ENCODE results near the gene FOXF1.
A peak's percentile ranks its signal among the peaks of the same experiment; 100 is the strongest.

Gene FOXF1

DNA sequence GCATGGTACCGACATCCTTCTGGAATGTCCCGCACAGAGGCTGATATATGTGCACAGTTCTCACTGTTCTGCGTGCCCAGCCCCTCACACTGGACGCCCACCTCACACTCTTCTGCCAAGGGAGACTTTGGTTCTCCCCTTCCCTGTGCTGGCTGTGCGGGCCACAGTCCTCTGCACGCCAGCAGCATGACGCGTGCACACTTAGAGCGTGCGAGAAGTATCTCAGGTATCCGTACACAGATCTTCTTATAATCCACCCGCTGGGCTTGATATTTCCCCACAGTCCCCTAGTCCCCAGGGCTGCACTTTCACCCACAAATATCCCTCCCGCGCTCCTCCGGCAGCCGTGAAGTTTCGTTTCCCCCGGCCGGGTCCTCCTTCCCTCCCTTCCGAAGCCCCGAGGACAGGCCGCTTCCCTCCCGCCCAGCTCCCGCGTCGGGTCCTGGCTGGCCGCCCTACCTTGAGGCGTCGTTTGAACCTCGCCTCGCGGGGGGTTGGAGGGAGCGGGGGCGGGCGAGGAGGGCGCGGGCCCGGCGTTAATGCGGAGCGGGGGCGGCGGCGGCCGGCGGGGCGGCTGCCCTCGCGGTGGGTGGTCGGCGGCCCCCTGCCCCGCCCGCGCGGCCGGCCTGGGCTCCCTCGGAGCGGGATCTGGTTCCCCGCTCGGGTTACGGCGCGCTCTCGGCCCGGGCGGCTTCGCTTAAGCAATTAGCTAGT lies 5.0 kb upstream of the FOXF1 start:
- Histone ChIP-seq H3K4me3 (ENCODE audit: low read depth, low read length) (peak overlapping the region; percentile 51), H3K27ac (ENCODE audit: low read depth, low read length) (no peak overlapping the region), H3K79me2 (ENCODE audit: control insufficient read depth, insufficient read depth, low read length, unreplicated experiment) (no peaks in the 10 kb centered on the region), H3K4me1 (ENCODE audit: control insufficient read depth, insufficient read depth, low read length, unreplicated experiment) (no peaks in the 10 kb centered on the region), H2AFZ (ENCODE audit: low read length, unreplicated experiment) (no peak overlapping the region), H3K36me3 (ENCODE audit: insufficient read depth, low read length) (no peaks in the 10 kb centered on the region), H3K27me3 (ENCODE audit: insufficient read depth, low read length) (peaks cover 97% of the 10 kb centered on the region)

DNA sequence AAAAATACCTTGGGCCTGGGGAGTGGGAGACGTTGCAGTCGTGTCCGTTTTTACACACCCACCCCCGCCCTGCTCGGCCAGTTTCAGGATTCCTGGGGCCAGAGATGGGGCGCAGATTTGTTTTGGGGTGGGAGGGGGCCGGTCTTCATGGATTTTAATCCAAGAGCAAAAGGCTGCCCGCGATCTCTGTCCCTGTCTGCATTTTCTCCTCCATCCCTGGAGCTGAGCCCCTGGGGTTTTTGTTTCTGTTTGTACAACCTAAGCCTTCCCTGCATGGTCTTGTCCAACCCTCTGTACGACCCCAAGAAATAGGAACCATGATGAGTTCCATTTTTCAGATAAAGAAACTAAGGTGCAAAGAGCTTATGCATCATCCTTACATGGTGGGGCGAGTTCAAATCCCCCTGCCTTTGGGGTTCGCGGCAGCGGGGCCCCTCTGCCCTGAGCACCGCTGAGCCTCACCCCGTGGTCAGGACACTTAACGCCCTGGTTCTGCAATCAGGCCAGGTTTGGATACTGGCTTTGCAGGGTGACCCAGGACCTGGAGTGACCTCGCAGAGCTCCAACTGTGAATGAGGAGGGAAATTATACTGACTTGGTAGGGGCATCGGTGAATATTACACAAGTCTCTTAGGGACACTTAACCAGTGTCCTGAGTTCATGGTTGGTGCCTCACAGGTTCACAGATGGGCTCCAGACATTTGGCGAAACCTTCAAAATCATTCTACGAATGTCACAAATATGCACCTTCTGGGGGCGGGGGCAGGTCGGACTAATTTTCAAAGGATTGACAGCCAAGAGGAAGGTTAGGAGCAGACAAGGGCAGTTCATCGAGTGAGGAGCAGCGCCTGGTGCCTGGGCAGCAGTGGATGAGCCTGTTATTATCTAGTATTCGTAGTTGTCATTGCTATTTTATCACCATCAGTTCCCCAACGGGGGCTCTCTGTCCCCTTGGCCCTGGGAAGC lies 4.1 kb upstream of the FOXF1 start:
- H3K27ac ChIP-seq (ENCODE audit: low read depth, low read length): no peak overlapping the region
- H3K4me3 ChIP-seq (ENCODE audit: low read depth, low read length): no peak overlapping the region
- H3K27me3 ChIP-seq (ENCODE audit: insufficient read depth, low read length): peaks cover 95% of the 10 kb centered on the region
- H2AFZ ChIP-seq (ENCODE audit: low read length, unreplicated experiment): no peak overlapping the region
- H3K36me3 ChIP-seq (ENCODE audit: insufficient read depth, low read length): no peaks in the 10 kb centered on the region
- no peaks in the 10 kb centered on the region for H3K4me1 ChIP-seq (ENCODE audit: control insufficient read depth, insufficient read depth, low read length, unreplicated experiment)
- no peaks in the 10 kb centered on the region for H3K79me2 ChIP-seq (ENCODE audit: control insufficient read depth, insufficient read depth, low read length, unreplicated experiment)

DNA sequence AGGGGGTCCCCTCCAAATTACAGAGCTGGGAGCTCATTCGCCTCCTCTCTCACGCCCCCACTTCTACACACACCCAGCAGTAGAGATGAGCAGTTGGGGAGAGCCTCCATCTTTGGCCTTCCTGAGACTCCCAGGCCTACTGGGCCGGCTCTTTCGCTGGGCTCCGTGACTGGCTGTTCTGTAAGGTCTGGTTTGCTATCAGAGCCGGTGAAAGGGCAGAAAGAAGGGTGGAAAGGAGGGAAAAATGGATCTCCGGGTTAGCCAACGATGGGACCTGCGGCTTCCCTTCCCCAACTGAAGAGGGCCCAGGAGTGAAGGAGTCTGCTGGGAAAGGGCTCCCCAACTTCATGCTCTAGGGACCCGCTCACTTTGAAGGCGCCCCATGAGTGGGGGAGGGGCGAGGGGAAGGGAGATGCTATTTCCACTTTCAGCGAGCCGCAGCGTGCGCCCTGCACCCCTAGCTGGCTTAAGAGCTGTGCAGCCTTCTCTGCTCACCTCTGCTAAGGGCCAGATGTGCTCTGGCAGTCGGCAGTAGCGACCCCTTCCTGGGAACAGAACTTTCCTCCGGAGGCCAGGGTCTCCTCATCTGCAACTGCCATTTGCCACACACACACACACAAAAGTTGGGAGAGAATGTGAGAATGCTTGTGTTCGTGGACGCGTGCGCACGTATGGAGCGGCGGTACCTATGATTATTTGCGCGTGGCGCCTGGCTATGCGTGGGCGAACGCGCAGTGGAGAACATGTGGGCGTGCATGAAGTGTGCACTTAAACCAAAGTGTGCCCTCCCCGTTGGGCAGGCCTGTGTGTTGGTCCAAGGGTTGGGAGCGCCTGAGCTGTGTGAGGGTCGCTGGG lies 2.9 kb upstream of the FOXF1 start:
- Histone ChIP-seq H3K4me3 (ENCODE audit: low read depth, low read length) (no peak overlapping the region), H3K36me3 (ENCODE audit: insufficient read depth, low read length) (no peaks in the 10 kb centered on the region), H3K27ac (ENCODE audit: low read depth, low read length) (no peak overlapping the region), H3K4me1 (ENCODE audit: control insufficient read depth, insufficient read depth, low read length, unreplicated experiment) (no peaks in the 10 kb centered on the region), H2AFZ (ENCODE audit: low read length, unreplicated experiment) (no peak overlapping the region), H3K27me3 (ENCODE audit: insufficient read depth, low read length) (peaks cover 94% of the 10 kb centered on the region), H3K79me2 (ENCODE audit: control insufficient read depth, insufficient read depth, low read length, unreplicated experiment) (no peaks in the 10 kb centered on the region)

DNA sequence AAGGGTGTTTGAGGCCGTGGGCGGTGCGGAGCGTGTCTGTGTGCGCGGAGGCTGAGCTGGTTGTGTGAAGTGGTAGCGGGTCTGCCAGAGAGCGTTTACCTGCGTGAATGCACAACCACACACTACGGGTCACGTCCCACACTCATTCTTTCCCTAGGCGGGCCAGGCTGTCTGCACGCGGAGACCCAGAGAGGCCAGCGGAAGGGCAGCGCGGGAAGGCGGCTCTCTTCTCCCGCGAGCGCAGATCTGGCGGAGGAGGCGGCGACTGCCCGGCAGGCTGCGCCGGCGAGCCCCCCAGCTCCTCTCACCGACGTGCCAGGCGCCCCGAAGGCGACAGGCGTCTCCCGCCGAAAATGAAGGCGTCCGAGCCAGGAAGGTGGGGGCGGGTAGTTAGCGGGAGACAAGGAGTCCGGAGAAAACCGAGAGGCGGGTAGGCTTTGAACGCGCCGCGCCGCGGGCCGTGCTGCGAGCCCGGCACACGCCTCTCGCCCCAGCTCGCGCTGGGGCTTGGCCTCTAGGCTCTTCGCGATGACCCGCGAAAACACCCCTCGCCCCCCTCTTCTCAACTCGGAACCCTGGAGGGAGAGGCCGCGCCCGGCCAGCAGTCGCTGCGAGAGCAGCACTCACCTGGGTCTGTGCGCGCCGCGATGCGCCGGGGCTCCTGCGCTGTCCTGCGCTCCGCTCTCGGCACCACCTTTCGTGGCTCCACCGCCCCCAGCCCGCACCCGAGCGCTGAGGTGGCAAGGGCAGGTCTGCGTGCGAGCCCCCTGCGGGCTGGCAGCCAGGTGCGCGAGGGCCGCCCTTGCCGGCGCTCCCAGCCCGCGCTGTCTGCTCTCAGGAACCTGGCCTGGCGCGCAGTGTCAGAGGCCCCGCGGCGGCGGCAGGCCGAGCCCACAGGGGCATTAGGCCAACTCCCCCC lies 2.0 kb upstream of the FOXF1 start:
- Histone ChIP-seq H3K36me3 (ENCODE audit: insufficient read depth, low read length) (no peaks in the 10 kb centered on the region), H3K4me3 (ENCODE audit: low read depth, low read length) (peak overlapping the region; percentile 81)

DNA sequence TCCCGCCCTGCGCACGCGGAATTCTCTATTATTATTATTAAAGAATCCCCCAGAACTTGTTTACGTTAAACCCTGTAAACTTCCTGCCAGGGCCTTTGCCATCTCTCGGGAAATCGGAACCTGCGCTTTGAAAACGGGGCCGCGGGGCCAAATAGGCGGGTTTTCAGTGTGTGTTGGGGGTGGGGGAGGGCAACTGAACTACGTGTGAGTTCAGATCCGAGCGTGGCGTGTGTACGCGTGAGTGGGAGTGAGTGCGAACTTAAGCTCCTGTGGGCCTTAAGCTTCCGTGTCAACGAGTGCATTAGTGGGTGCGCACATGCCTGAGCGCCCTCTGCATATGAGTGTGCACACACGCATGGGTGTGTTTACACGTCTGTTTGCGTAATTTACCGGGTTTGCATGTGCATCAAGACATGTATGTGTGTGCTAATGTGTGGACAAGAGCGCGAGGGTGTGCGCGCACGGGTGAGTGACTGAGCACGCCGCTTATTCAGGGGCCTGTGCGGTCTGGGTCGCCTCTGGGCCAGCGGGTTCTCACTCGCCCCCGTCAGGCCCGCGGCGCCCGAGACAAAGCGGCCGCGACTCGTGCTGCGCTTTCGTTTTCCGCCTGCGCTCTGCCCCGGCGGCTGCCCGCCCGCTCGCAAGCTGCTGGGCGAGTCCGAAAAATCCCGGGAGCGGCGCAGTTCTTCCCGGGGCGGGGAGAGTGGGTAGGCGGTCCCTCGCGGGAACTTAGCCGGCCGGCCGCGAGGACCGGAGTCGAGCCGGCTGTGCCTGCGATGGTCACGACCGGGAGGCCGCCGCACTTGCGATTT lies 1.2 kb upstream of the FOXF1 start:
- Histone ChIP-seq H3K79me2 (ENCODE audit: control insufficient read depth, insufficient read depth, low read length, unreplicated experiment) (no peaks in the 10 kb centered on the region), H3K4me1 (ENCODE audit: control insufficient read depth, insufficient read depth, low read length, unreplicated experiment) (no peaks in the 10 kb centered on the region), H2AFZ (ENCODE audit: low read length, unreplicated experiment) (peak overlapping the region; percentile 32), H3K36me3 (ENCODE audit: insufficient read depth, low read length) (no peaks in the 10 kb centered on the region), H3K27ac (ENCODE audit: low read depth, low read length) (no peak overlapping the region), H3K27me3 (ENCODE audit: insufficient read depth, low read length) (peaks cover 93% of the 10 kb centered on the region), H3K4me3 (ENCODE audit: low read depth, low read length) (peak overlapping the region; percentile 81)

More for the DNA sequence above, 2.0 kb upstream of the FOXF1 start:
- Histone ChIP-seq H3K79me2 (ENCODE audit: control insufficient read depth, insufficient read depth, low read length, unreplicated experiment) (no peaks in the 10 kb centered on the region), H3K27ac (ENCODE audit: low read depth, low read length) (no peak overlapping the region), H3K27me3 (ENCODE audit: insufficient read depth, low read length) (peaks cover 94% of the 10 kb centered on the region), H2AFZ (ENCODE audit: low read length, unreplicated experiment) (no peak overlapping the region), H3K4me1 (ENCODE audit: control insufficient read depth, insufficient read depth, low read length, unreplicated experiment) (no peaks in the 10 kb centered on the region)

DNA sequence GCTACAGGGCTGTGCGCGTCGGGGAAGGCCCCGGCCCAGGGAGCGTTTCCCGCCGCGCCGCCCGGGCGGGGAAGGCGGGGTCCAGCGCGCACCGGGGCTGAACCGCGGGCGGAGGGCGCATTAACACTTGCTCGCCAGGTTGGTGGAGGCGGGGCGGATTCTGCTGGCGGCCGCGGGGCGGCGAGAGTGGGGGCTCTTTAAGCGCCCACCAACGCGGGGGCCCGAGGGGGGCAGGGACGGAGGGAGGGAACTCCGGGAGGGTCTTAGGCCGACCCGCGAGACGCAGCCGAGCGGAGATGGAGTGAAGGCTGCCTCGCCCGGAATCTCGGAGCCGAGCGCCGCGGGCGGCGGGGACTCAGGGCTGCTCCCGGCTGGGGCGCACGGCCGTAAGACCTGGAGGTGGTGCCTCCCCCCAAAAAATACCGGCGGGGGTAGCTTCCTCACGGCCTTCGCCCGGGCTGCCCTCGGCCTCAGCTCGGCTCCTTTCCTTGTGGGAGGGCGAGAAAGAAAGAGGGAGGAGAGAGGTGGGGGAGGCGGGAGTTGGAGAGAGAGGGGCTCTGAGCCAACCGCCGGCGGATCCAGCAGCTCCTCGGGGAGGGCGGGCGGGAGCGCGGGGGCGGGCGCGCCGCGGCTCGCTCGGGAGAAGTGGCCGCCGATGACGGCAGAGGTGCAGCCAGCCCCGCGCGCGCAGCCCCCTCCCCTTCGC lies 415 bp upstream of the FOXF1 start:
- Histone ChIP-seq H3K79me2 (ENCODE audit: control insufficient read depth, insufficient read depth, low read length, unreplicated experiment) (no peaks in the 10 kb centered on the region), H3K4me3 (ENCODE audit: low read depth, low read length) (peak overlapping the region; percentile 81), H3K4me1 (ENCODE audit: control insufficient read depth, insufficient read depth, low read length, unreplicated experiment) (no peaks in the 10 kb centered on the region), H3K27me3 (ENCODE audit: insufficient read depth, low read length) (peaks cover 93% of the 10 kb centered on the region), H2AFZ (ENCODE audit: low read length, unreplicated experiment) (peak overlapping the region; percentile 22), H3K27ac (ENCODE audit: low read depth, low read length) (no peak overlapping the region), H3K36me3 (ENCODE audit: insufficient read depth, low read length) (no peaks in the 10 kb centered on the region)

DNA sequence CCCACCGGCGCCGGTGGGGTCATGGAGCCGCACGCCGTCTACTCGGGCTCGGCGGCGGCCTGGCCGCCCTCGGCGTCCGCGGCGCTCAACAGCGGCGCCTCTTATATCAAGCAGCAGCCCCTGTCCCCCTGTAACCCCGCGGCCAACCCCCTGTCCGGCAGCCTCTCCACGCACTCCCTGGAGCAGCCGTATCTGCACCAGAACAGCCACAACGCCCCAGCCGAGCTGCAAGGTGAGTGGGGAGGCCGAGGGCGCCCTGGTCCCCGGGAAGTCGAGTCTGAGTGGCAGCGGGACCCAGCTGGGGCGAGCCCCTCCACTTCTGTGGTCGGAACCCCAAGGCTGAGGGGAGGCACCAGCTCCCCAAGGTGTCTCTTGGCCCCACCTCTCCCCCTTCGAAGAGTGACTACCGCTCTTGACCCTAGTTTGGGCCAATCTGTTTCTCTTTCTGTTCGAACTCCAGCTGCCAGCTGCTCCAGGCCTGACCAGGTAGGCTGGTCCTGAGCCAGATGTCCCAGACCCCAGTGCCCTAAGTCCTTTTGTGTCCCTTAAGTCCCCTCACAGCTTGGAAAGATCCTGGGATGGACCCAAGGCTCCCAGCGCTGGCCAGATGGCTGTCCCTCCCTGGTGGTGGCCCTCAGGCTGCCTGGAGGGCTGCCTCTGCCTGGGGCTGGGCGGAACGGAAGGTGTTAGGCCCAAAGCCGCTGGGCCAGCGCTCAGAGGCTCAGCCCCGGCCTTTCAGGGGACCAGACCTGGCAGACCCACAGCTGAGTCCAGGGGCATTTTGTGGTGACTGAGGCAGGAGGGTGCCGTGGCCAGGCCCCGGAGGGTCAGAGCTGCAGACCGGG lies 1.2 kb downstream of the FOXF1 start:
- Histone ChIP-seq H3K27me3 (ENCODE audit: insufficient read depth, low read length) (peaks cover 93% of the 10 kb centered on the region), H3K4me1 (ENCODE audit: control insufficient read depth, insufficient read depth, low read length, unreplicated experiment) (no peaks in the 10 kb centered on the region), H3K79me2 (ENCODE audit: control insufficient read depth, insufficient read depth, low read length, unreplicated experiment) (no peaks in the 10 kb centered on the region), H3K27ac (ENCODE audit: low read depth, low read length) (no peak overlapping the region), H3K4me3 (ENCODE audit: low read depth, low read length) (no peak overlapping the region), H2AFZ (ENCODE audit: low read length, unreplicated experiment) (no peak overlapping the region), H3K36me3 (ENCODE audit: insufficient read depth, low read length) (no peaks in the 10 kb centered on the region)

DNA sequence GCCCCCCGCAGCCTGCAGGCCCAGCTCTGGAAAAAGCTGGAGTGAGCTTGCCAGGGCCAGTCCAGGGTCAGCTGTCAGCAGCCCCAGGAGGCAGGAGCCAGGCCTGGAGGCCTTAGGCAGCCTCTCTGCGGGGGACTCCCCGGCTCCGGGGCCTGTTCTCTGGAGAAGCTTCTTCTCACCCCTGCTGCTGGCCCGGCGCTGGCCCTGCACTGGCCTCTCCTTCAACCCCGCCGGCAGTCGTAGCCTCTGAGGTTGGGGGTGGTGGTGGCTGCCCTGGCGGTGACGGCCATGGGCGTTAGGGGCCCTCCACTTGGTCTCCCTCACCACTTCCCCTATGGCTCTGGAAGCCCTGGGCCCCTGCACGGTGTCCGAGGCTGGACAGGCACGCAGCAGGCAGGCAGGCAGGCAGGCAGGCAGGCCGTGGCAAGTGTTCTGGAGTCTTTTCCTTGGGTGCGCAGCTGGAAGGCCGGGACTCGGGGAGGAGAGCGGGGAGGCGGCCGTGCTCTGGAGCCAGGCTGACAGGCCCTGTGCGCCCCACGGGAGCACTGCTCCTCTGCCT lies 2.1 kb downstream of the FOXF1 start:
- Histone ChIP-seq H3K4me1 (ENCODE audit: control insufficient read depth, insufficient read depth, low read length, unreplicated experiment) (no peaks in the 10 kb centered on the region), H3K4me3 (ENCODE audit: low read depth, low read length) (no peak overlapping the region), H3K27me3 (ENCODE audit: insufficient read depth, low read length) (peaks cover 93% of the 10 kb centered on the region), H3K79me2 (ENCODE audit: control insufficient read depth, insufficient read depth, low read length, unreplicated experiment) (no peaks in the 10 kb centered on the region), H3K36me3 (ENCODE audit: insufficient read depth, low read length) (no peaks in the 10 kb centered on the region), H3K27ac (ENCODE audit: low read depth, low read length) (no peak overlapping the region), H2AFZ (ENCODE audit: low read length, unreplicated experiment) (no peak overlapping the region)

All from ACC112 (cell line).